Epithelial cell of prostate (primary cell): ENCODE measurements around the gene ADAM22.

Experiments used
- DNase-seq: peaks from one replicate; pipeline ENCODE4 v3.0.0-alpha.2; 2011; ENCODE audit warnings: low read depth, low spot score
- H3K27ac ChIP-seq: fragments of 450-650 bp; 2 replicates; pipeline ENCODE4 v1.5.1; 2017; ENCODE audit warnings: mild to moderate bottlenecking

ADAM22 gene

GRCh38 chr7:88092676-88092999 is 158.6 kb downstream of the ADAM22 start:
- no peak overlapping the region for H3K27ac ChIP-seq
- no peak for DNase-seq

DNA sequence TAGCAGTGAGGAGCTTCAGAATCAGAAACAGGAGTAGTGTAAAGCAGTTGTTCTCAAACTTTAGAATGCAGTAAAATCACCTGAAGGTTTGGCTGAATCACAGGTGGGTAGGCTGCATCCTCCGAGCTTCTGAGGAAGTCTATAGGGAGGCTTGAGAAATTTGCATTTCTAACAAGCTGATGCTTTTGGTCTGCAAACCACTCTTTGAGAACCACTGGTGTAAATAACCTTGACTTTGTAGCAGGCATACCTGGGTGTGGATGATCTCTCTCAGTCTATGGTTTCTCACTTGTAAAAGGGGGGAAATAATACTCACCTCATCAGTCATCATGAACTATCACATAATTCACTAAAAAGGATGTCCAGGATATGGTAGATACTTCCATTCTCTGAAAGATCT is 167.7 kb downstream of the ADAM22 start:
- no peak overlapping the region for H3K27ac ChIP-seq
- DNase-seq = no peak

GRCh38 chr7:88102675-88103074 is 168.6 kb downstream of the ADAM22 start:
- no peak for DNase-seq
- H3K27ac ChIP-seq = no peak overlapping the region

GRCh38 chr7:88104732-88105131 is 170.7 kb downstream of the ADAM22 start:
- DNase-seq = no peak
- no peak overlapping the region for H3K27ac ChIP-seq

DNA sequence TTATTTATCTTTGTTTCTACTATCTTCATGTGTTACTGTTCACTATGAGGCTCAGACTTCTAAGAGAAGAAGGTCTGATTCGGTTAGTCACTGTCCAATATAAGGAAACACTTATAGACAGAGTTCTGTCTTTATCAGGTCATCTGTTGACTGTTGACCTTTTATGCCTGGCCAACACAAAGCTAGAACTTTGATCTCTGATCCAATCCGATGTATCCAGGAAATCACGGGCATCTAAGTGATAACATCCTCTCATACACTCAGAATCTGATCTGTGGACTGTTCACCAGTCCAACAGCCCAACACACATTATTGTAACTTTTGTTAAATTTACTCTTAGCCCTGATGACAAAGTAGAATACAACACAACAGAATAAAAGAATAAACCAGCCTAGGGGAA is 171.2 kb downstream of the ADAM22 start:
- H3K27ac ChIP-seq = no peak overlapping the region
- DNase-seq = no peak

DNA sequence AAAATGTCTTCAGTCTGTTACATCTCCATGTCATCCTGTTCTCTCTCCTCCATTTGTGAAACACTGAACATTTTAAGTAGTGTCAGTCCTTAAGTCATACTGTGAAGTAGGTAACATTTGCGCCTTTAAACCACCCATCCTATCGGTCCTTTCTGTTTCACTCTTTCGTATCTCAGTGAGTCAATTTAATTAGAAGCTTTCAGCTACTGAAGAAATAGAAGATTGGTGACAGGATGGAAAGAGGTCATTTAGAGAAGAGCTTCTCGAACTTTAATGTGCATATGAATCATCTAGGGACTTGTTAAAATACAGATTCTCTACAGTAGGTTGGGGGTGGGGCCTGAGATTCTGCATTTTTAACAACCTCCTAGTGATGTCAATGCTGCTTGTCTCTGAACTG is 172.4 kb downstream of the ADAM22 start:
- no peak overlapping the region for H3K27ac ChIP-seq
- DNase-seq = no peak

DNA sequence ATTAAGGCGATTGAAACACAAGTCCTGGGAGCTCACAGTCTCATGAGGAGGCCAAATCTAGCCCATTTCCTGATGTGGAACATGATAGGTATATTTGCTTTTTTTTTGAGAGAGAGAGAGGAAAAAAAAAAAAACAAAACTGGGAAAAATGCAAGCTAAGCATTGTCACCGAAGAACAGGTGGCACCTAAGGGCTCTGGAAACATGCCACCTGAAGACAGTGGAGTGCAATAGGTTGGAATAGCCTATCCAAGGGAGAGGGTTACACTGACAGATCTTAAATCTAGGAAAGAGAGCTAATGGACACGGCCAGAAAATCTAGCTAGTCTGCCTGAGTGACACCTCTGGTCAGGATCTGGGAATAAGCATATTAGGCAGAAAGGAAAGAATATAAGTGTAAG is 175.6 kb downstream of the ADAM22 start:
- no peak overlapping the region for H3K27ac ChIP-seq
- DNase-seq = no peak

DNA sequence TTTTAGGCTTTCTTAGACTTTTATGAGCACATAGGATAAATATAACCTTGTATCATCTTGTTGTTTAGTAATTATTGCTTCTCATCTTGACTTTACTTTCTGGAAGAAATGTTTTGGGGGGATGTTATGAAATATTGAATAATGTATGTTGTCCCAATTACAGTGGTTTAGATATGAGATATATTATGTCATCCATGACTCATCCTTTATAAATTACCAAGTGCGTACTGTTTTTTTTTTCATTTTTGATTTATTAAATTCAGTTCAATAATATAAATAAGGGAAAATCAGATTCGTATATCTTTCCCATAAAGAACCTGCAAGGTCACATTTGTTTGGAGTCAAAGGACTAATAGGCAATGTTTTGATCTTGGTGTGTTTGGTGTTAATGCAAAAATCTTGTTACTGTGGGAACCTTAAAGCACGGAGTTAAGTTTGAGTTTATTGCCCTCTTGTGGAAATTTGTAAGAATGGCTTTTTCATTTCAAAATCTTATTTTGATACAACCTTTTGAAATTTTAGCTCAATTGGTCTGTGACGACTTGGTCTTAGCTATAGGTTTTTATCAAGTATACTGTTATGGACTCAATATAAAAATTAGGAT is 177.2 kb downstream of the ADAM22 start:
- no peak overlapping the region for H3K27ac ChIP-seq
- no peak for DNase-seq

DNA sequence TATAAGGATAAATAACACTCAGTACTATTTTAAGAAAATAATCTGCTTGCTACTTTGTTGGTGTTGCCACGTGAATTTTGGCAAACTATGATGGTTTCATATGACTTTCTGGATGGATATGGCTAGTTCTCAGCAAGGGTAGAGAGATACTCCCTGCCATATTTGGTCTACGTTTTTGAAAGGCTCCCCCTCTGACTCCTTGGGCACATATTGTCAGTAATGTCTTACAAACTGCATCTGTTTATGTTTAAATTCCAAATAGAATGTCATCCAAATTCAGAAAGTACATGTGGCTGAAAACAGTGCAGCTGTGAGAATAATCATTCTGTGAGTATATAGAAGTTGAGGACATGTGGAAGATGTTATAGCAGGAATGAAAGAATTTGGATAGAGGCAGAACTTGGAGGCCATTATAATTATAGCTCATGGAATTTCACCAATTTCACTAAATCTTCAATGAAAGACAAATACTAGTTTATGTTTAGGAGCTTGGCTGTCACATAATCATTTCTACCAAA is 178.0 kb downstream of the ADAM22 start:
- no peak for DNase-seq

DNA sequence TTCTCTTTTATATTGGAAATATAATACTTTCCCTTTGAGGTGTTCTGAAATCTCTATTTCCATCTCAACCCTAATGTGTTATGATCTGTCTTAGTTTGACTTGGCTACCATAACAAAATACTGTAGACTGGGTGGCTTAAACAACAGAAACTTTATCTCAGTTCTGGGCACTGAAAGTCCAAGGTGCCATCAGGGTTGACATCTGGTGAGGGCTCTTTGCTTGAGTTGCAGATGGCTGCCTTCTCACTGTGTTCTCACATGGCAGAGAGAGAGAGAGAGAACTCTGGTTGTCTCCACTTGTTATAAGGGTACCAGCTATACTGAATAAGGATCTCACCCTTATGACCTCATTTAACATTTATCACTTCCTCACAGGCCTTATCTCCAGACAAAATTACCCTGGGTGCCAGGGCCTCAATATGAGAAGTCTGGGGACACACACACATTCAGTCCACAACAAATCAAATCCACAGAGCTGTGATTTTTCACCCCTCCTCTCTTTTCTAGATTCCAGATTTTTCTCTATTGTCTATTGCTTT is 181.3 kb downstream of the ADAM22 start:
- no peak overlapping the region for H3K27ac ChIP-seq
- DNase-seq = no peak

More for the DNA sequence above, 178.0 kb downstream of the ADAM22 start:
- no peak overlapping the region for H3K27ac ChIP-seq

DNA sequence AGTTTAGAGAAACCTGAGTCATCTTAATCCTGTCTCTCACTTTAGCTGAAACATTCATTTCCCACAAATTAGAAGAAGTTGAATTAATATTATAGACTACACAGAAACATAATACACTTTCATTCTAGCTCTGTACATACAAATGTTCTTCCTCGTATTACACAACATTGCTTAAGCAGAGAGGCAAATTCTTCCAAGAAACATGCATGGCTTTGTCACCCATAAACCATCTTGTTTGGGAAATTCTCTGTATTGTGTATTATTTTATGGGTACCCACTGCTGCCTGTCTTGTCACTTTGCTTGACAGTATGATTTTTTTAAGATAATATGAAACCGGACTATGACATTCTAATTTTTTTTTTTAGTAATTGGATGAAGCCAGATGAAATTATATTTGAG is 181.8 kb downstream of the ADAM22 start:
- H3K27ac ChIP-seq = no peak overlapping the region
- DNase-seq = no peak

GRCh38 chr7:88116235-88116795 is 182.3 kb downstream of the ADAM22 start:
- no peak for DNase-seq
- no peak overlapping the region for H3K27ac ChIP-seq

GRCh38 chr7:88117325-88117724 is 183.3 kb downstream of the ADAM22 start:
- H3K27ac ChIP-seq = no peak overlapping the region
- no peak for DNase-seq

DNA sequence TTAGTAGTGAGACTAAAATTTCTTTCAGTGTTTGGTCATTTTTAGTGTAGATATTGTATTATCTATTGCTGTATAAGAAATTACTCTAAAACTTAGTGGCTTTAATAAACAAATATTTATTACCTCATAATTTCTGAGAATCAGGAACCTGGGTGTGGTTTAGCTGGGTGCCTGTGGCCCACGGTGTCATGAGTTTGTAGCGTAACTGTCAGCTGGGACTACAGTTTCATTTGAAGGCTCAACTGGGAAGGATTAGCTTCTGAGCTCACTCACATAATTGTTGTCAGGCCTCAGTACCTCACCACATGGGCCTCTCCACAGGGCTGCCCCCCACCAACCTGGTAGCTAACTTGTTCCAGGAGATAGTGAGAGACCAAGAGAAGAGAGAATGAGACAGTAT is 187.3 kb downstream of the ADAM22 start:
- no peak for DNase-seq
- H3K27ac ChIP-seq = no peak overlapping the region

GRCh38 chr7:88127637-88128290 is 193.7 kb downstream of the ADAM22 start:
- H3K27ac ChIP-seq = no peak overlapping the region
- no peak for DNase-seq

DNA sequence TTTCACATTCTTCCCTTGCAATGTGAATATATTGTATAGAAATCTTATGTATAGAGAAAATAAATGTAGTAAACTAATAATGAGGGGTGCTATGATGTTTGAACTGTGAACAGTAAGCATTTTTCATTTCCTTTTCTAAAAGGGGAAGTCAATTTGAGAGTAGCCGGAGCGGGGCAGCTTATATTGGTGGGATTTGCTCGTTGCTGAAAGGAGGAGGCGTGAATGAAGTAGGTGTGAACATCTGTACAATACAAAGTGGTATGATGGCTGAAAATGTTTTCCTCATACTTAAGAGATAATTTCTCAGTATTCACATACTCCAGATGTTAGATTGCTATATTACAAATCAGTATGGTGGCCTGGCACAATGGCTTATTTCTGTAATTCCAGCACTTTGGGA is 198.7 kb downstream of the ADAM22 start:
- DNase-seq = no peak
- no peak overlapping the region for H3K27ac ChIP-seq

DNA sequence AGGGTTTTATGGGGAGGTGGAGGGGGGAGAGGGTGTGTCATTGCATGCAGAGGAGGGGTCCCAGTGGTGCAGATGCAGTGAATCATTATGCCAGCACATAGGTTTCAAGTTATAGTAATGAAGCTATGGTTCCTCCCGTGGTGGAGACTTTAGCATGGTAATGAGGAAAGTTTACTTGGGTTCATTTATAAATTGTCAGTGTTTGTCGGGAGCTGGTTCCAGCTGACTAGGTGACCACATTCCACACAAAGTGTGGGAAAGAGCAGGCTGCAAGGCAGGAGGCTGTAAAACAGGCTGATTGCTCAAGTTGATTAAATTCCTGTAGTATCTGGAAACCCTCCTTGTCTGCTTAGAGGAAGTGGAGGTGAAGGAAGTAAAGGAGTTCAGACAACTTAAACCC is 206.9 kb downstream of the ADAM22 start:
- no peak overlapping the region for H3K27ac ChIP-seq
- peak; percentile 8 for DNase-seq

- no peak for DNase-seq
- no peak overlapping the region for H3K27ac ChIP-seq
Observed at GRCh38 chr7:88141479-88141878, 207.4 kb downstream of the ADAM22 start.

DNA sequence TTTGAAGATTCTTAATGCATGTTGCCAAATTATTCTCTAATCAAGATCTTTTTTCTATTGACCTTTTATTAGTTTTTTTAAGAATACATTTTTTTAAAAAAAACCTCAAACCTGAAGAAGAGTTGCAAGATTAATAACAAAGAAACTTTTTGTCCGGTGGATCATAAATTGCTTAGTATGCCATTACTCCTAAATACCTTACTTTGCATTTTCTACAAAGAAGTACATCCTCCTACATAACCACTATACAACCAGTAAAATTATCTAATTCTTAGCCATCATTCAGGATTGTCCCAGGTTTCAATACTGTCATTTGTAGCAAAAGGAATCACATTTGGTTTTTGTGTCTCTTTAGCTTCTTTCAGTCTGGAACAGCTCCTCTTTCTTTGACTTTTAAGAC is 207.9 kb downstream of the ADAM22 start:
- no peak for DNase-seq
- no peak overlapping the region for H3K27ac ChIP-seq

DNA sequence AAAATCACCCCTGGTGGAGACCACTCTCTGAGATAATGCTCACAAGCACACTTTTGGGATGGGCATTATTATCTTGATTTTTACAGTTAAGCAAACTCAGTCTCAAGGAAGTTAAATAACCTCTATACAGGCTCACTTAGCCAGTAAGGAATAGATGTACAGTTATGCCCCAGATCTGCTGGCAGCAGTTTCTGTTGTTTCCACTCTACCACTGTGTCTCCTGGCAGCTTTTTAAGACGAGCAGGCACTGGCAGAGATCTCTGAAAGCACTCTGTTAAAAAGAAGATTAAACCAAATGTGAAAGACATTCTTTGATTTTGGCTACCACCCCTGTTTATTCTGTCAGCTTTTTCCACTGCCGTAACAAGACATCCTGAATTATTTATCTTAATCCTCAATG is 212.6 kb downstream of the ADAM22 start:
- no peak for DNase-seq
- no peak overlapping the region for H3K27ac ChIP-seq

- H3K27ac ChIP-seq = no peak overlapping the region
- no peak for DNase-seq
Observed at GRCh38 chr7:88147341-88147740, 213.3 kb downstream of the ADAM22 start.

GRCh38 chr7:88147949-88148348 is 213.9 kb downstream of the ADAM22 start:
- no peak for DNase-seq
- no peak overlapping the region for H3K27ac ChIP-seq
